ENCODE data around the gene RAB34.

The RAB34 gene

GRCh38 chr17:28710861-28711722, 6.6 kb downstream of the RAB34 start:
- DNase-seq (ENCODE audit: low spot score): peak; percentile 92

GRCh38 chr17:28707339-28707720, 10.3 kb downstream of the RAB34 start:
- no peak for DNase-seq (ENCODE audit: low spot score)

- no peak for DNase-seq (ENCODE audit: low spot score)
These were observed 11.0 kb downstream of the RAB34 start for GRCh38 chr17:28706471-28707338.

GRCh38 chr17:28705728-28706334, 11.8 kb downstream of the RAB34 start:
- no peak for DNase-seq (ENCODE audit: low spot score)

- DNase-seq (ENCODE audit: low spot score): no peak
These were observed 12.5 kb downstream of the RAB34 start for GRCh38 chr17:28705074-28705659.

GRCh38 chr17:28704219-28704858, 13.3 kb downstream of the RAB34 start:
- no peak for DNase-seq (ENCODE audit: low spot score)

- DNase-seq (ENCODE audit: low spot score): no peak
These were observed 14.0 kb downstream of the RAB34 start for GRCh38 chr17:28703552-28704218.

GRCh38 chr17:28702752-28703150, 14.9 kb downstream of the RAB34 start:
- no peak for DNase-seq (ENCODE audit: low spot score)

- no peak for DNase-seq (ENCODE audit: low spot score)
These were observed 15.5 kb downstream of the RAB34 start for GRCh38 chr17:28702026-28702751.

GRCh38 chr17:28700830-28701492, 16.7 kb downstream of the RAB34 start:
- DNase-seq (ENCODE audit: low spot score): no peak

GRCh38 chr17:28700278-28700677, 17.4 kb downstream of the RAB34 start:
- DNase-seq (ENCODE audit: low spot score): no peak

GRCh38 chr17:28698253-28698941, 19.3 kb downstream of the RAB34 start:
- DNase-seq (ENCODE audit: low spot score): no peak

- DNase-seq (ENCODE audit: low spot score): no peak
These were observed 23.8 kb downstream of the RAB34 start for GRCh38 chr17:28693869-28694268.

- no peak for DNase-seq (ENCODE audit: low spot score)
These were observed 28.7 kb downstream of the RAB34 start for GRCh38 chr17:28689011-28689410.

GRCh38 chr17:28688481-28688880, 29.2 kb downstream of the RAB34 start:
- no peak for DNase-seq (ENCODE audit: low spot score)

GRCh38 chr17:28686296-28686695, 31.4 kb downstream of the RAB34 start:
- no peak for DNase-seq (ENCODE audit: low spot score)

GRCh38 chr17:28685366-28685765, 32.3 kb downstream of the RAB34 start:
- no peak for DNase-seq (ENCODE audit: low spot score)

GRCh38 chr17:28684963-28685362, 32.7 kb downstream of the RAB34 start:
- DNase-seq (ENCODE audit: low spot score): no peak

- DNase-seq (ENCODE audit: low spot score): no peak
These were observed 35.0 kb downstream of the RAB34 start for GRCh38 chr17:28682655-28683054.
